HG03432 (cell line): ENCODE results near the gene PPFIBP2.

Source experiments
- ATAC-seq: cut with Tn5 transposase; IDR thresholded peaks from one replicate; pipeline ENCODE4 v1.9.1; 2021; ENCODE audit warnings: mild to moderate bottlenecking, moderate library complexity; ENCODE audit not compliant: unreplicated experiment

PPFIBP2 gene

GRCh38 chr11:7595016-7595866 lies 81.4 kb downstream of the PPFIBP2 start:
- no peak for ATAC-seq

- ATAC-seq = no peak
Observed at GRCh38 chr11:7595951-7596350, 82.2 kb downstream of the PPFIBP2 start.

- no peak for ATAC-seq
Observed at GRCh38 chr11:7596975-7597391, 83.2 kb downstream of the PPFIBP2 start.

DNA sequence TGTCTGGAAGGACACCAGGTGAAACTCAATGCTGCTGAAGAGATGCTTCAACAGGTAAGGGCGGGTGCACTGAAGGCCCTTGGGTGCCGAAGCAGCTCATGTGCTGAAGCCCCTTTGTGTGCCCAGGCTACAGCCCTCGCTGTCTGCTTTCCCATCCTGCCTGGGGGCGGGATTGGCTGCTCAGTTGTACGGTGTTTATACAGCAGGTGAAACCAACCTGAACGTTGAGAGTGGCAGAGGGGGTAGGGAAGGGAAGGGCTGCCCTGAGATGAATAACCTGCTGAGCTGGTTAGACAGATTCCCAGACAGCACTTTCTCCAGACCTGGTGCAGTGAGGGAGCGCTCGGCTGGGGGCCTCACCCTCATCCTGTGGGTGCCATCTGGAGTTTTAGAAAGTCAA lies 83.8 kb downstream of the PPFIBP2 start:
- ATAC-seq = no peak

GRCh38 chr11:7599209-7599608 lies 85.4 kb downstream of the PPFIBP2 start:
- ATAC-seq = no peak

GRCh38 chr11:7600205-7600775 lies 86.5 kb downstream of the PPFIBP2 start:
- ATAC-seq = no peak

DNA sequence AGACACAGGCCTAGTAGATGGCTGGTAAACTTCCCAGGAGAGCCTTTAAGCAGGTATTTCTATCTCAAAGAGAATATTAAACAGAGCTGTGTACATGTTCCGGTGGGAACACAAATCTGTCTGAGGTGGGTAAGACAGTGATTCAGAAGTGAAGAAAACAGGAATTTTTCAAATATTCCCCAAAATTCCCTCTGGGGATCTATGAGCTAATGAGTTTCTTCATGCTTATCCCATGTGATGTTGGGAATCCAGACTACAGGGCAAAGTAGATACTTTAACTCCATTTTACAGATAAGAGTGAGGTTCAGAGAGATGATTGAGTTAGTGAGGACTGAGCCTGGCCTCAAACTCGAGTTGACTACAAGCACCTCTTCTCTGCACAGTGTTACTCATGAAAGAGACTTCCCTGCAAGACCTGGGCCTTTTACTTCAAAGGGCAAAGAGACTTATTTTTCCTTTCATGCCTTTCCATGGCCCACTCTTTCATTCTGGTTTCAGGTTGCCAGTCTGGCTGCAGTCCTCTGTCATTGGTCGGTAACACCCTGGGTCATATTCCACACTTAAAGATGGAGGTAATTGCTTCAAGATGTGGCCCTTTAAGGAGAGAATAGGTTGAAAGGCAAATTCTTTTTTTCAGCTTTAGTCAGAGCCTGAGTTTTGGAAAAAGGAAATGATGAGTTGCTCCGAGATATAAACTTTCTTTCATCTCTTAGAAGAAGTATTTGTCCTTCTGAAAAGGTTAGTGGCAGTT lies 89.4 kb downstream of the PPFIBP2 start:
- ATAC-seq = no peak

GRCh38 chr11:7604331-7604955 lies 90.6 kb downstream of the PPFIBP2 start:
- no peak for ATAC-seq

DNA sequence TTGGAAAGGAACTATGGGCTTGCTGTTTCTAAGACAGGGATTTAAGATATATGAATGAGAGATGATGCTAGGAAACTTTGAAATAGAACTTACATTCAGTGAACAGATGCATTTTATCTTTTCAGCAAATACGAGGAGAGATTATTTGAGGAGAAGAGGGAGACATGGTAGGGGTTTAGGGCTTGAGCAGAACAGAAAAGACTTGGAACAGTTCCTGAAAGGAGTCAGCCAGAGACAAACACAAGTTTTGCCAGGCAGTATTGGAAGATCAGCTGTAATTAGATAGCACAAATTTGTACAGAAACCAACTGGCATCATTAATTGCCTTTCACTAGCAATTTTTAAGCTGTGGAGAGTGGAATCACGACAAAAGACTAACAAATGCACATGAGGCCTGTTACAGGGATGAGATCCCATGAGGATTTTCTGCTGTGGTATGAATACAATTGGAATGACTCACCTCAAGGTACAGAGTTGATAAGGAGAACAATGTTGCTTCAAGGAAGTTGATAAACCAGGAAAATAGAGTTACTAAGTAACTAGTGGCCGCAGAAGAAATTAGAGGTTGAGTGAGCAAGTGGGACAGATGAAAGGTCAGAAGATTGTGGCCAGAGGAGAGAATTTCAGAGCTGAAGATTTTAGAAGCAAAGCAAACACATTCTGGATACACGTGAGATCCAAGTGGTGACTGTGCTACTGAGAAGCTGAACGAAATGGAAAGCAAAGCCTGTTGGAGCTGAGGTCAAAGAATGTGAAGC lies 91.6 kb downstream of the PPFIBP2 start:
- ATAC-seq = no peak

DNA sequence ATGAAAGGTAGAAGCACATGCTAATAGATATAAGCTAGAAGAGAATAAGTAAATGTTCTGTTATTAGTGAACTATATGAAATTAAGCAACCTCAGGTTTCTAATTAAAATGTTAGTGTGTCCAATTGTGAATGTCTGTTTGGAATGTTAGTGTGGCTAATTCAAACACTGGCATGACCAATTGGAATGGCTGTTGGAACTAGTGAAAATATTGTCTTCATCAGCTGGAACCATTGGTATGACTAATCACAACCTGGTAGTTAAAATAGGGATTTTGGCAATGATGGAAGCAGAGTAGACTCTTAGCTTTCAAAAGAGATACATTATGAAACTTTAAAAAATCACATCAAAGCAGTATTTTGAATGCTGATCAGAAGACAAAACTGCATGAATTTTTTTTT lies 92.7 kb downstream of the PPFIBP2 start:
- ATAC-seq = no peak

DNA sequence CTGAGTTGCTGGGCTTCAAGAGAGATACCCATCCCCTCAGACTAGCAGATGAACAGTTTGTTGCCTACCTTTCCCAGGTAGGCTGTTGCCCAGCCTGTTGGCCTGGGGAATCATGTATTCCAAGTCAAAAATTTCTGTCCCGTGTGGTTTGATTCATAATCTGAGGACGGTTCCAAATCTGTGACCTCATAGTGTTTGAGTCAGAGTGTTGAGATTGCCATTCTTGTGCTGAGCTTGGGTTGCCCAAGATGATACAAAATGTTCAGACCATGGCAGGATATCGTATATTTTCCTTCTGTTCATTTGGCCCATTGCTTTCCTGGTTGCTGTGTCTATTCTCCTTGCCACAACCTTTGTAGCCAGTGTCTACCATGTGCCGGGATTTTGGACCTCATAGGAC lies 95.2 kb downstream of the PPFIBP2 start:
- ATAC-seq = no peak

DNA sequence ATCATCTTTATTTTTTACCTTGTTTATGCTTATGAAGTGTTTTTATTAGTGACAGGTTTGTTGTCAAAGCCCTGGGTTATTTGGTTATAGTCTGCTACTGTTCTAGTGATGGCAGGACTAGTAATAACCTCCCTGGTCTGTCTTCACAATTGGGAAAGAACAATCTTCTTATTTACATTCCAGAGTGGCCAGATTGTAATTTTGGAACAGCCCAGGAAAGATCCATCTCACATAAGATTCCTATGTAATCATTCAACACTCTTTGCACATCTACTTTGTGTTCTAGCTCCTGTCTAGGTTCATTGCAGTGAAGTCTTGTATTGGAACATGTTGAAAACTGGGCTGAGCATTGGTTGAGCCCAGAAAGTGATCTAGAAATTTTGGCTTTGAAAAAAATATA lies 95.7 kb downstream of the PPFIBP2 start:
- ATAC-seq = no peak

GRCh38 chr11:7610393-7610792 lies 96.6 kb downstream of the PPFIBP2 start:
- ATAC-seq = no peak

GRCh38 chr11:7611411-7611810 lies 97.6 kb downstream of the PPFIBP2 start:
- no peak for ATAC-seq

DNA sequence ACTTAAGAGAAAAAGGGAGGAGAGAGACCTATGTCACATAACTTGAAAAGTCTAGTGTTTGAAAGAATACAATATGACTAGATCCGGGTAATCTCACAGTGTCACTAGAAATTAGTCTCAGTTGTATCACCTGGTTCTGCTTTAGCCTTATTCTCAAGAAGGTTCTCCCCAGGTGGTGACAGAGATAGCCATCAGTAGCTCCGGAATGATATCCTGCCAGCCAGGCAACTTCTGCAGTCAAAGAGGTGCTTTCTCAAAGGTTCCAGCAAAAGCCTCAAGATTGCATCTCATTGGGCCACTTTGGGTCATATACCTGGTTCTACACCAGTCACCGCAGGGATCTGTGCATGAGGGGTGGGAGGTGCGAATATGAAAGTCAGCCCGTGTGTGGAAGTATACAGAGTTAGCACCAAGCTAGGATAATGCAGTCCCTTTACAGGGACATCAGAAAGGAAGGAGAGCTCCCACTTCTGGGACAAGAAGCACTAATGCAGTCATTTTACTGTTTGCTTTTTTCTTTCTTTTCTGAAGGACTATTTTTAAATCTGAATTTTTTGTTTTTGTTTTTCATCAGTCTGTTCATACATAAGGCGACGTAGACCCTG lies 98.4 kb downstream of the PPFIBP2 start:
- no peak for ATAC-seq

GRCh38 chr11:7612661-7613393 lies 99.0 kb downstream of the PPFIBP2 start:
- ATAC-seq = no peak

DNA sequence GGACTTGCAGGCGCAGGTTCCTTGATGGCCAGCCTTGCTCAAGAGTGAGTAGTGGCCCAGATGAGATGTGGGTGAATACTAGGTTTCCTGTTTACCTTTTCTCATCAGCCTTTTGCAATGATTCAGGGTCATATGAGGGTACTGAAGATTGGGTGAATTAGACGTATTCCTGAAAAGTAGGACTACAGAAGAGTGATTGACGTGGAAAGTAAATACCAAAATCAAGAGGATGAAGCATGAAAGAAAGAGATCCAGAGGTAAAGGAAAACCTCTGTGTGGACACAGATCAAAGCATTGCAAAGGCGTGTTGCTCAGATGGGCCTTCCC lies 99.6 kb downstream of the PPFIBP2 start:
- ATAC-seq = no peak

DNA sequence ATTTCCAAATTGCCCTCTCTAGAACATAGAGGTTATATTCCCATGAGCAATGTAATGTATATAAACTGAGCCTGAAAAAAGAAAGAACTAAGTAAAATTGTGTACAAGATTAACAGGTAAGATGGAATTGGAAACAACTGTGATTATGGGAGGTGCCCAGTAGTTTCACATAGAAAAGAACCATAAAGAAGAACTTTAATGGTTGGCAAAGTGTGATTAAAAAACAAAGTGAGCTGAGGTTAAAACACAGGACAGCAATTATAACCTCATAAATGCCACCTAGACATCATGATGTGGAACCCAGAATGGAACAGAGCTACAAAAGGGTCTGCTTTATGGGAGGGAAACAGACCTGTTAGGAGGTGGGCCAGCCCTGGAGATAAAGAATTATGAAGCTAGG lies 100.9 kb downstream of the PPFIBP2 start:
- no peak for ATAC-seq

DNA sequence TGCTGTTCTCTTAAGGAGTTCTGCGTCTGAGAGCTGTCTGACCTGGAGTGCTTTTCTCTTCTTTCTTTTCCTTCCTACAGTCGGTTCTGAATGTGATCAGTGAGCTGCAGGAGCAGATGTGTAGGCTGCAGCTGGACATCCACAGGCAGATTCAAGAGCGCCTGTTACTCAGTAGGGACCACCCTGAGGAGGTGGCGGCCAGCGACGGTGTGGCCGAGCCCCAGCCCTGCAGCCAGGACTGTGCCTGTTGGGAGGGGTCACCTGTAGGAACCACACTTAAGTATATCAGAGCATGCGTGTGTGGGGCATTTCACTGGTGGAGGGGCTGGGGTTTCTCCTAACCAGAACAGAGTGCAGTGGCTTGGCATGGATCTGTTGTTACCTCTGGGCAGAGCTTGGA lies 103.2 kb downstream of the PPFIBP2 start:
- ATAC-seq = no peak

GRCh38 chr11:7619322-7619721 lies 105.5 kb downstream of the PPFIBP2 start:
- ATAC-seq = no peak
